Astrocyte (in vitro differentiated cells and primary cell): ENCODE results near the gene AQP12B. TPM values are rescaled to one million over a fixed set of nuclear protein-coding genes. Genes with fewer than 3 reads are reported as not detected.
"Not testable (repeated sequence)": the region's sequence is repeated elsewhere in the genome, so short reads cannot be mapped to it uniquely, and the experiment has no call there.

Experiments used
- DNase-seq: peaks from one replicate; pipeline ENCODE4 v3.0.0-alpha.2; 2010; ENCODE audit warnings: low read depth
- FAIRE-seq: peaks from 2 replicates; lab custom pipeline; 2011; peaks lifted over from hg19 to GRCh38; lab: Jason Lieb, UNC
- H2AFZ ChIP-seq: 2 replicates; pipeline ENCODE4 v1.6.0; 2012; ENCODE audit warnings: low read depth, low read length, inconsistent platforms
- H3K27ac ChIP-seq: 2 replicates; pipeline ENCODE4 v1.5.1; 2011; ENCODE audit warnings: low read depth, low read length, inconsistent platforms
- H3K27me3 ChIP-seq: 2 replicates; pipeline ENCODE4 v1.6.0; 2011; ENCODE audit warnings: low read length, inconsistent platforms; ENCODE audit not compliant: insufficient read depth
- H3K36me3 ChIP-seq: 2 replicates; pipeline ENCODE4 v1.5.1; 2011; ENCODE audit warnings: low read length, inconsistent platforms; ENCODE audit not compliant: insufficient read depth
- H3K4me1 ChIP-seq: 2 replicates; pipeline ENCODE4 v1.5.1; 2011; ENCODE audit warnings: low read length, inconsistent platforms; ENCODE audit not compliant: insufficient read depth
- H3K4me2 ChIP-seq: 2 replicates; pipeline ENCODE4 v1.6.0; 2012; ENCODE audit warnings: low read length, inconsistent platforms
- H3K4me3 ChIP-seq: 2 replicates; pipeline ENCODE4 v1.5.1; 2011; ENCODE audit warnings: low read depth, mild to moderate bottlenecking, low read length, inconsistent platforms; ENCODE audit not compliant: insufficient read depth
- H3K79me2 ChIP-seq: 2 replicates; pipeline ENCODE4 v1.6.0; 2012; ENCODE audit warnings: mild to moderate bottlenecking, low read length, inconsistent platforms; ENCODE audit not compliant: insufficient read depth
- H3K9ac ChIP-seq: 2 replicates; pipeline ENCODE4 v1.6.0; 2012; ENCODE audit warnings: mild to moderate bottlenecking, low read length, inconsistent platforms
- H3K9me3 ChIP-seq: 2 replicates; pipeline ENCODE4 v1.5.1; 2012; ENCODE audit warnings: low read depth, mild to moderate bottlenecking, low read length, inconsistent platforms; ENCODE audit not compliant: insufficient read depth
- H4K20me1 ChIP-seq: 2 replicates; pipeline ENCODE4 v1.6.0; 2012; ENCODE audit warnings: low read length, inconsistent platforms; ENCODE audit not compliant: insufficient read depth
- H3K27ac Mint-ChIP-seq: one replicate; pipeline ENCODE4 v1.8.0; 2021; ENCODE audit warnings: mild to moderate bottlenecking, mixed read lengths; ENCODE audit not compliant: unreplicated experiment
- H3K27me3 Mint-ChIP-seq: one replicate; pipeline ENCODE4 v1.8.0; 2021; ENCODE audit warnings: low read depth, mixed read lengths; ENCODE audit not compliant: unreplicated experiment
- H3K36me3 Mint-ChIP-seq: one replicate; pipeline ENCODE4 v1.8.0; 2021; ENCODE audit warnings: low read depth, mixed read lengths; ENCODE audit not compliant: unreplicated experiment
- H3K4me1 Mint-ChIP-seq: one replicate; pipeline ENCODE4 v1.8.0; 2021; ENCODE audit warnings: low read depth, mixed read lengths; ENCODE audit not compliant: unreplicated experiment
- H3K4me3 Mint-ChIP-seq: one replicate; pipeline ENCODE4 v1.8.0; 2021; ENCODE audit warnings: mild to moderate bottlenecking, moderate library complexity, mixed read lengths; ENCODE audit not compliant: unreplicated experiment
- H3K9me3 Mint-ChIP-seq: one replicate; pipeline ENCODE4 v1.8.0; 2021; ENCODE audit warnings: mild to moderate bottlenecking, mixed read lengths; ENCODE audit not compliant: unreplicated experiment
- total RNA-seq: library from RNA; stranded (reverse); gene quantifications from 2 replicates; pipeline ENCODE4 v1.2.1, GENCODE V29; 2021

AQP12B gene
- total RNA-seq, 1 donor from 2014 or later, result not detected

DNA sequence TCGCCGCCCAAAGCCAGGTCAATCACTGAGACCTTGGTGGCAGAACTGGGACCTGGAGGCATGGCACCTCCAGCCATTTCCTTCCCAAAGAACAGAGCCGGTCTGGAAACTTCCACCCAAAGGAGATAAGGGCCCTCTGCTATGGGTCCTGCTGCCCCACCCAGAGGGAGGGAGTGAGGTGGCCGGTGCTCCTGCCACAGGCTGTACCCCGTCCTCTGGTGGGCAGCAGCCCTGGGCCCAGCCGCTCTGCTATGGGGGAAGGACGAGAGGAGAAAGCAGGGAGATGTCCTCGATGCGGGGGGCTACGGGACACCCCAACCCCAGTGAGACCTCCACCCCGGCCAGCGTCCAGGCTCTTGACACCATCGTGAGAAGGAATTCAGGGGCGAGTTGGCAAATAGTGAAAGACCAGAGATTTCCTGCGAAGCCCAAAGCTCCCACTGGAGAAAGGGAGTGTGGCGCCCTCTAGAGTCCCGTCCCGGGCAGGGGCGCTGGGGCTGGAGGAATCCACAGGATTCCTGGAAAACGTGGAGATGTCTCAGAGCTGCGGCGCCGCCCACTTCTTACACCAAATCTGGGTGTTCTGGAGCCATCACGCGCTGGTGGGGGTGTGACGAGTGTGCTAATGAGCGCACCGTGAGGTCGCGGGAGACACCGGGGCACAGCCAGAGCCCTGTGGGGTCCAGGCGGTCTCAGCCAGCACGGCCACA, 16.3 kb upstream of the AQP12B start:
- not testable (repeated sequence) for H3K79me2 ChIP-seq, H3K27me3 ChIP-seq, H2AFZ ChIP-seq, H3K9me3 ChIP-seq, H4K20me1 ChIP-seq, H3K27ac ChIP-seq, H3K4me2 ChIP-seq, H3K4me1 Mint-ChIP-seq, DNase-seq, H3K9ac ChIP-seq, H3K36me3 ChIP-seq, H3K36me3 Mint-ChIP-seq, H3K4me3 ChIP-seq, H3K4me1 ChIP-seq, H3K27ac Mint-ChIP-seq, FAIRE-seq, H3K9me3 Mint-ChIP-seq, H3K4me3 Mint-ChIP-seq
- H3K27me3 Mint-ChIP-seq, result peaks cover 11% of the 10 kb centered on the region

DNA sequence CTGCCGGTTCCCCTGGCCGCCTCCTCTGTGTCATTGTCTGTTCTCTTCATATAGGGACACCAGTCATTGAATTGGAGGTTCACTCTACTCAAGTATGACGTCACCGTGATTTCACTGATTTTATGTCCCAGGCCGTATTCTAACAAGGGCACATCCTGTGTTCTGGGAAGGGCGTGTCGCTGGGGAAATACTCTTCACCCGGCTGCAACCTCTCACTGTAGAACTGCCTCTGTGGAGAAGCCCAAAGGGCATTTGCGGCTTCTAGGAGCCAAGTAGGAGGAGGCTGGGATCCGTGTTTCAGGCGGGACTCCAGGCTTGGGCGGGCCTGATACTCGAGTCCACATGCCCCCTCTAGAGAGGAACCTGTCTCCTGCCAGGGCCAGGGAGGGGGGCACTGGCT, 13.8 kb upstream of the AQP12B start:
- H3K4me2 ChIP-seq, DNase-seq, H3K36me3 Mint-ChIP-seq, H3K27me3 ChIP-seq, H3K4me3 Mint-ChIP-seq, H3K9ac ChIP-seq, FAIRE-seq, H3K4me1 Mint-ChIP-seq, H3K79me2 ChIP-seq, H3K9me3 Mint-ChIP-seq, H3K4me3 ChIP-seq, H3K27ac ChIP-seq, H3K4me1 ChIP-seq, H3K36me3 ChIP-seq, H3K9me3 ChIP-seq, H4K20me1 ChIP-seq, H2AFZ ChIP-seq, H3K27me3 Mint-ChIP-seq, H3K27ac Mint-ChIP-seq: not testable (repeated sequence)

DNA sequence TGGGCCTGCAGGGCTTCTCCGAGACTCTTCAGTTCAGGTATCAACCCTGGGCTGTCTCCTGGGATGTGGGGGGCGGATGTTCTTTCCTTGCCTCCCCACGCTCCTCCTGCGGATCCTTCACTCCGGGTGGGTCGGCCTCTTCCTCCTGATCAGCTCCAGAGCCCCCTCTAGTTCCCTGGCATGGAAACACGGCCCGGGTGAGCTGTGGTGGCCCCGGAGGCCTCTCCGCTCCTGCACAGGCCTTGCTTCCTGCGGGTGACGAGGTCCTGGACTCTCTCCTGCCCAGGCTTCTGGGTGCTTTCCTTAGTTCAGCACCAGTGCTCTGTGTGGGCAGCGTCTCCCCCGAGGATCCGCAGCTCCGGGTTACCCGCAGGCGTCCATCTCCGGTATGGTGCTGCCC, 12.9 kb upstream of the AQP12B start:
- H3K27ac Mint-ChIP-seq, result not testable (repeated sequence)

DNA sequence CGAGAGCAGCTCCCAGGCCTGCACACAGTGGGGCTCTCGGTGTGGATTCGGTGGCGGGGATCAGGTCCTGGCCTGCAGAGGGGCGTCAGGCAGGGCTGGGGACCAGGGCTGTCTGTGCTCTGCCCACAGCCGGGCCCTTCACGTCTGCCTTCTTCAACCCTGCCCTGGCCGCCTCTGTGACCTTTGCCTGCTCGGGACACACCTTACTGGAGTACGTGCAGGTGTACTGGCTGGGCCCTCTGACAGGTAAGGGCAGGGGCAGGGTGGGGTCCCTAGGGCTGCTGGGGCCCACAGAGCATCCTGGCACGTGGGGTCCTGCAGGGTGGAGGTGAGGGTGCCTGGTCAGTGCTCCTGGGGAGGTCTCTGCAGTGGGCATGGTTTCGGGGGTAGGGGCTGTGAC, 11.6 kb upstream of the AQP12B start:
- not testable (repeated sequence) for H3K27me3 ChIP-seq, H3K36me3 Mint-ChIP-seq, H3K4me3 ChIP-seq, H2AFZ ChIP-seq, FAIRE-seq, H3K9ac ChIP-seq, H3K27me3 Mint-ChIP-seq, H3K4me1 Mint-ChIP-seq, H3K9me3 Mint-ChIP-seq, H4K20me1 ChIP-seq, H3K4me1 ChIP-seq, H3K27ac ChIP-seq, H3K27ac Mint-ChIP-seq, H3K79me2 ChIP-seq, H3K36me3 ChIP-seq, DNase-seq, H3K4me2 ChIP-seq, H3K9me3 ChIP-seq, H3K4me3 Mint-ChIP-seq

More for the DNA sequence above, 12.9 kb upstream of the AQP12B start:
- H3K27ac ChIP-seq, H3K9ac ChIP-seq, H3K27me3 Mint-ChIP-seq, H2AFZ ChIP-seq, H3K4me3 Mint-ChIP-seq, H4K20me1 ChIP-seq, H3K36me3 ChIP-seq, H3K4me3 ChIP-seq, DNase-seq, H3K36me3 Mint-ChIP-seq, H3K9me3 ChIP-seq, H3K9me3 Mint-ChIP-seq, H3K79me2 ChIP-seq, H3K27me3 ChIP-seq, FAIRE-seq, H3K4me2 ChIP-seq, H3K4me1 ChIP-seq, H3K4me1 Mint-ChIP-seq: not testable (repeated sequence)

DNA sequence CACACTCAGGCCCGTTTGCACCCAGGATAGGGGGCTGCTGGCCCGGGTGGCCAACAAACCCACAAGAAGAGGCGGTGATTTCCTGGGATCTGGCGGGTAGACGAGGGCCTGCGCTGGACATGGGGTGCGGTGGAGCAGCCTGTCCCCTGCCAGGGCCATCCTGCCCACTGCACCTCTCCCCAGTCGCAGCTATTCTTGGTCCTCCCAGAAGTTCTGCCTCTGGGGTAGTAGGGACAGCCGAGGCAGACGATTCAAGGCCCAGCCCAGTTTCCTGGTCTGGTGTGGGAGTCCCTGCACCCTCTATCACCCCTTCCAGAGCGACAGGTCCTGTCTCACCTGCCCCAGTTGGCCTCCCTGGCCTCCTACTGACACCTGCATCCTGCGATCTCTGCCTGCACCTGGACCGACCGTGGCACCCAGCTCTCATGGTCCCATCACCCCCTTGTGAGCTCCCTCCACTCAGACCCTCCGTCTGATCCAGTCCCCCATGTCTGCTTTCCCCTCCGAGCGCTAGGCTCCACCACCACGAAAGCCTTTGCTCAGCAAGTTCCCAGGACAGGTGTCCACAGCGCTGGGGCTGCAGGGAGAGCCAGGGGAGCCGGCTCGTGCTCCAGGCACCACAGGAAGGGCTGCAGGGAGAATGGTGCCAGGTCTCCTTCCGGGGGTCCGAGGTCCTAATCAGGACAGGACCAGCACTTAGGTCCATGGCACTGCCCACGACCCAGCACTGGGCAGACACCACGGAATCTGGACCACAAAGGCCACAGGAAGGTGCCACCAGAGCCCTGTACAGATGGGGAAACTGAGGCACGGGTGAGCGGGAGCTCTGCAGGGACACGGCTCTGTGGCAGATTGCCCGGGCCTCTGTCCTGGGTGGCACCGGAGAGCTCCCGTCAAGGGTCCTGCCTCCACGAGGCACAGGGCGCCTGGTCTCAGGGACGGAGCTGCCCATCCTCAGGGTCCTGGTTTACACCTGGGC, 10.2 kb upstream of the AQP12B start:
- H2AFZ ChIP-seq, DNase-seq, H3K4me3 ChIP-seq, H3K4me3 Mint-ChIP-seq, H3K27me3 Mint-ChIP-seq, H4K20me1 ChIP-seq, H3K27me3 ChIP-seq, H3K27ac ChIP-seq, H3K9me3 Mint-ChIP-seq, H3K4me1 ChIP-seq, H3K36me3 Mint-ChIP-seq, FAIRE-seq, H3K4me1 Mint-ChIP-seq, H3K4me2 ChIP-seq, H3K9me3 ChIP-seq, H3K79me2 ChIP-seq, H3K9ac ChIP-seq, H3K27ac Mint-ChIP-seq, H3K36me3 ChIP-seq: not testable (repeated sequence)
